ENCODE results near the gene SMARCD2. TPM values are rescaled to one million over a fixed set of nuclear protein-coding genes. Genes with fewer than 3 reads are reported as not detected.

SMARCD2 gene
- total RNA-seq, 1 experiment from 2014 or later = 98.7 TPM

- BruUV-seq (replicated peaks) = no TSS peak
- no peak overlapping the region for H3K4me2 ChIP-seq
- no peaks in the 10 kb centered on the region for H3K9me2 ChIP-seq (ENCODE audit: insufficient read depth)
- no peak overlapping the region for H3K27ac ChIP-seq
- H3K79me2 ChIP-seq (ENCODE audit: low read depth) = no peaks in the 10 kb centered on the region
- peaks cover 5% of the 10 kb centered on the region; the same call in 1 of the 2 replicates for H3F3A ChIP-seq (ENCODE audit: insufficient read depth, low read depth)
- H3K27me3 ChIP-seq (ENCODE audit: insufficient read depth, low read depth) = no peaks in the 10 kb centered on the region
- TF ChIP-seq CTCF (conservative IDR thresholded peaks at IDR 0.05) (no peak), EZH2 (IDR thresholded peaks at IDR 0.05; ENCODE audit: low read depth) (no peak)
- ChIA-PET POLR2A (ENCODE audit: unreplicated experiment) (no interaction called here), CTCF (no interaction called here)
- H3K4me1 ChIP-seq (replicated peaks; ENCODE audit: insufficient read depth) = no peaks in the 10 kb centered on the region
- intact Hi-C loops (cut with micrococcal nuclease; ENCODE audit: unreplicated experiment) = no loop called here
- no peak overlapping the region for H2AFZ ChIP-seq
- no peaks in the 10 kb centered on the region for H3K36me3 ChIP-seq (ENCODE audit: low read depth)
- H3K9me3 ChIP-seq (ENCODE audit: insufficient read depth, low read depth) = no peaks in the 10 kb centered on the region; the same call in 1 of the 2 replicates
- no peak overlapping the region for H3K4me3 ChIP-seq
- no peaks in the 10 kb centered on the region for H4K20me1 ChIP-seq (ENCODE audit: insufficient read depth)
- no peak for DNase-seq
Measured at GRCh38 chr17:63853260-63853659, 10.8 kb upstream of the SMARCD2 start.

DNA sequence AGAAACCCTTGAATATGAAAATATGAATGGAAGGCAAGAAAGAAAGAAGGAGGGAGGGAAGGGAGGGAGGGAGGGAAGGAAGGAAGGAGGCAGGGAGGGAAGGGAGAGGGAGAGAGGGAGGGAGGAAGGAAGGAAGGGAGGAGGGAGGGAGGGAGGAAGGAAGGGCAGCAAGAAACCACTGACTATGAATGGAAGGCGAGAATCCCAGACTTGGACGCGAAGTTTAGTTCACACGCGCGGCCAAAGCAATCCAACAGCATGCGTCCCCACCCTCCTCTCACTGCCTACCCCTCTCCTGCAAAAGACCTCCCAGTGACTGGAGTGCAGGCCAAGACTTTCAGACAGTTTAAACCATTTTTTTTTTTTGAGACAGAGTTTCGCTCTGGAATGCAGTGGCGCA, 7.9 kb upstream of the SMARCD2 start:
- no peaks in the 10 kb centered on the region for H3K9me2 ChIP-seq (ENCODE audit: insufficient read depth)
- no TSS peak for BruUV-seq (replicated peaks)
- no peaks in the 10 kb centered on the region for H3K4me1 ChIP-seq (replicated peaks; ENCODE audit: insufficient read depth)
- peaks cover 5% of the 10 kb centered on the region; the same call in 1 of the 2 replicates for H3F3A ChIP-seq (ENCODE audit: insufficient read depth, low read depth)
- H2AFZ ChIP-seq = no peak overlapping the region
- H4K20me1 ChIP-seq (ENCODE audit: insufficient read depth) = no peaks in the 10 kb centered on the region
- H3K9me3 ChIP-seq (ENCODE audit: insufficient read depth, low read depth) = no peaks in the 10 kb centered on the region; the same call in 1 of the 2 replicates
- no peaks in the 10 kb centered on the region for H3K27me3 ChIP-seq (ENCODE audit: insufficient read depth, low read depth)
- H3K27ac ChIP-seq = no peak overlapping the region
- no peaks in the 10 kb centered on the region for H3K79me2 ChIP-seq (ENCODE audit: low read depth)
- no peak for TF ChIP-seq CTCF (conservative IDR thresholded peaks at IDR 0.05)
- TF ChIP-seq EZH2 (IDR thresholded peaks at IDR 0.05; ENCODE audit: low read depth) = no peak
- intact Hi-C loops (cut with micrococcal nuclease; ENCODE audit: unreplicated experiment) = no loop called here
- CTCF ChIA-PET = no interaction called here
- POLR2A ChIA-PET (ENCODE audit: unreplicated experiment) = no interaction called here
- H3K36me3 ChIP-seq (ENCODE audit: low read depth) = no peaks in the 10 kb centered on the region
- H3K4me2 ChIP-seq = no peak overlapping the region
- no peak for DNase-seq
- H3K4me3 ChIP-seq = no peak overlapping the region

GRCh38 chr17:63848834-63849689, 6.6 kb upstream of the SMARCD2 start:
- Histone ChIP-seq H3K36me3 (ENCODE audit: low read depth) (no peaks in the 10 kb centered on the region), H3K4me2 (peak overlapping the region; percentile 79), H3K27me3 (ENCODE audit: insufficient read depth, low read depth) (no peaks in the 10 kb centered on the region), H4K20me1 (ENCODE audit: insufficient read depth) (no peaks in the 10 kb centered on the region), H3K4me3 (peak overlapping the region; percentile 44; the same call in 1 of the 2 replicates), H3K79me2 (ENCODE audit: low read depth) (no peaks in the 10 kb centered on the region), H3K9me2 (ENCODE audit: insufficient read depth) (no peaks in the 10 kb centered on the region), H3K4me1 (replicated peaks; ENCODE audit: insufficient read depth) (no peaks in the 10 kb centered on the region; the same call in 1 of the 2 replicates), H2AFZ (peak overlapping the region; percentile 82), H3K9me3 (ENCODE audit: insufficient read depth, low read depth) (no peaks in the 10 kb centered on the region; the same call in 1 of the 2 replicates), H3F3A (ENCODE audit: insufficient read depth, low read depth) (peaks cover 5% of the 10 kb centered on the region; the same call in 1 of the 2 replicates), H3K27ac (peak overlapping the region; percentile 67)
- ChIA-PET CTCF (interaction anchor here (0.7 to 0.8 kb wide), 4 partner anchors 22 to 382 kb away, joined by 3 to 15 read pairs (median 11); partner anchors contain the start of gene PSMC5), POLR2A (ENCODE audit: unreplicated experiment) (interaction anchor here (0.5 to 0.7 kb wide), 3 partner anchors 10 to 118 kb away, joined by 3 to 6 read pairs (median 5); no protein-coding TSS in a partner anchor)
- no TSS peak for BruUV-seq (replicated peaks)
- DNase-seq = peak; percentile 85 to 96
- peak; percentile 80 for TF ChIP-seq CTCF (conservative IDR thresholded peaks at IDR 0.05)
- no peak for TF ChIP-seq EZH2 (IDR thresholded peaks at IDR 0.05; ENCODE audit: low read depth)
- intact Hi-C loops (cut with micrococcal nuclease; ENCODE audit: unreplicated experiment) = loop anchor here (10.0 kb wide), 1 partner anchor 424 kb away; no protein-coding TSS in a partner anchor
